GM19463 (cell line): ENCODE results near the gene CTIF.

Experiments used
- ATAC-seq: cut with Tn5 transposase; IDR thresholded peaks from one replicate; pipeline ENCODE4 v1.9.1; 2021; ENCODE audit warnings: mild to moderate bottlenecking, moderate library complexity; ENCODE audit not compliant: unreplicated experiment

Gene CTIF

DNA sequence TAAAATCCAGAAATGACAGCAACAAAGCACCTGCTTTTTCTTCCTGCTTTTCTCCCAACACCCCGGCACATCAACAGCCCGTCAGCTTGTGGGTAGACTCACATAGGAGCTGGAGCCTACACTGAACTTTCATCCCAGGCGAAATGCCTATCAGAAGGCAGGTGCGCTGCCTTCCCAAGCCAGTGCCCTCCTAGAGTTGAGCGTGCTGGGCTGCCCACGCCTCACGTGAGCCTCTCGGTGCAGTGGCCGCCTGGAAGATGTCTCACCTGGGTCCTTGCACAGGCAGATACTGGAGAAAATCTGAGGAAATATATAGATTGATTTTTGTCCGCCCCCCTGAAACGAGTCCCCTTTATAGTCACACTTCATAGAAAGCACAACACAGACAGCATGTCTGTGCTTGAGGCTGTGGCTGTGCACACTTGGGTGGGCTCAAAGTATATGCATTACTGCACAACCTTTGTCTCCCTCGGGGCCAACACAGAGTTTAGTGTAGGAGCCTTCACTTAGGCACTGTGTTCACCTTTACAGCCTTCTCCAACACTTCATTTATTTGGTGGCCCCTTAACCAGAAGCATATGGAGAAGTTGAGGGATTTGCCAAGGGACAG, 299.4 kb downstream of the CTIF start:
- no peak for ATAC-seq

DNA sequence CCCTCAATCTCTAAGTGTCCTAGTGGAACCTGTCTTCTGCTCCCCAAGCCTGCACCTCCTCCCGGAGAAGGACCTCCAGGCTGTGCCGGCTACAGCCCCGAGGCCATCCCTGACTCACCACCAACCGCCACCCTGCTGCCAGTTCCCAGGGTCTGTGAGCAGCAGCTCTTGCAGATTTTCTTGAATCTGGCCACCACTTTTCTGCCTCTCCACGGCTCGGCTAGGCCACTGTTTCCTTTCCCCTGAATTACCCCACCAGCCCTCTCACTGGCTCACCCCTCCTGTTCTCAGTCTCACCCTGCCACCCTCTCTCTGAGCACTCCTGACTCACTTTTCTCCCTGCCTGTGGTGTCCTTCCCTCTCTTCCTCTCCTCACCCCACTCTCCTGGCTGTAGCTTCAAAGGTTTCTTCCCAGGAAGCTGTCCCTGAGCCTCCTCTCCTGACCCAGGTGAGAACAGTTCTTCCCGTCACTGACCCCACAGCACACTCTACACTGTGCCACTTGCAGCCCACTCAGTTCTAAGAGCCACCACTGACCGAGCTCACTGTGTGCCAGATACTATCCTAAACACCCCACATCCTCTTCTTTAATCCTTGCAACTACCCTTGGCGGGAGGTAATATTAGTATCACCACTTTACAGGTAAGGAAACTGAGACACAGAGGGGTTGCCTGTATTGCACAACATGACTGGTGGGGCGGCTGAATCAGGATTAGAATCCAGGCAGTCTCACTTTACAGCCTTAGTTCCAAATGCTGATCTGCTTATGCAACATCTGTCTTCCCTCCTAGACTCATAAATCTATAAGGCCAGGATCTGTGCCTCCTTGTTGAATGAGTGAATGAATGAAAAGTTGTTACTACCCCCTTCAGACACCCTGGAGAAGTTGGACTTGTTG, 300.3 kb downstream of the CTIF start:
- no peak for ATAC-seq

DNA sequence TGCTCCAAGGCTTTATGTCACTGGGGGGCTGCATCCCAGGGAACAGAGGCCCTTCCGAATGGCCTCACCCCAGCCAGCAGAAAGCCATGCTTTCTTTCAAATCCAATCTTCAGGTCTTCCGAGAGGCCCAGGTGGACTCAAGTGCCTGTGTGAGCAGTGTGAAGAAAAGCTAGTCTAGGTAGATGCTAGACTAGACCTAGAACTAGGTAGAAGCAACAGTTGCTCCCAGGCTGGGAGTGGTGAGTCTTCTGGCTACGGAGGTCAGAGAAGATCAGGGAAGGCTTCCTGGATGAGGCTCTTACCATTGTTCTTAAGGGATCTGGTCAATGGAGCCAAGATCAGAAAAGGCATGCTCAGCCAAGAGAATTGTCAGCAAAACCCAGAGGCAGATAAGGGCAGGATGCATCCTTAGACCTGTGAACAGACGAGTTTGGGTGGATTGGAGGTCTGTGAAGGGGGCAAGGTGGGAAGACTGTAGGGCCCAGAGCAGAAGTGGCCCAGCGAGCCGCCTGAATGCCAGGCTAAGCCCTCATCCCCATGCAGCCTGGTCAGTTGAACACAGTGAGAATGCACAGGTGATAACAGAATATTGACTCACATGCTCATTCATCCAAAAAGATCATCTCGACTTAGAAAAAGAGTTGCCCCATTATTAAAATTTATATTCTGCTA, 301.1 kb downstream of the CTIF start:
- ATAC-seq = no peak

DNA sequence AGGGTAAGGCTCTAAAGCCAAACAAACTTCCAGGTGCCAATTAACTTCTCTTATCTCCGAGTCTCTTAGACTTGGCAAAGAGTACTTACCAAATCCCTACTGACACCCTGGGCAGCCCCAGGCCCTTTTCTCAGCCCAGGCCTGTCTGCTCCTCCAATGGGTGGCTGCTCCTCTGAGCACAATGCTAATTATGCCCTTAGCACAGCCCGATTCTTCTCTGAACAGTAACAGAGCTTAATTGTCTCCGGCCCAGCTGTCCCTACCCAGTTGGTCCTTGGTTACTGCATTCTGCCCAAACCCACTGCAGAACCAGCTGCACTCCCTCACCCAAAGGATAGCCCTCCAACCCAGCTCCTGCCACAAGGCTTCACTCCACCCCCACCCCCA, 301.7 kb downstream of the CTIF start:
- ATAC-seq = no peak

DNA sequence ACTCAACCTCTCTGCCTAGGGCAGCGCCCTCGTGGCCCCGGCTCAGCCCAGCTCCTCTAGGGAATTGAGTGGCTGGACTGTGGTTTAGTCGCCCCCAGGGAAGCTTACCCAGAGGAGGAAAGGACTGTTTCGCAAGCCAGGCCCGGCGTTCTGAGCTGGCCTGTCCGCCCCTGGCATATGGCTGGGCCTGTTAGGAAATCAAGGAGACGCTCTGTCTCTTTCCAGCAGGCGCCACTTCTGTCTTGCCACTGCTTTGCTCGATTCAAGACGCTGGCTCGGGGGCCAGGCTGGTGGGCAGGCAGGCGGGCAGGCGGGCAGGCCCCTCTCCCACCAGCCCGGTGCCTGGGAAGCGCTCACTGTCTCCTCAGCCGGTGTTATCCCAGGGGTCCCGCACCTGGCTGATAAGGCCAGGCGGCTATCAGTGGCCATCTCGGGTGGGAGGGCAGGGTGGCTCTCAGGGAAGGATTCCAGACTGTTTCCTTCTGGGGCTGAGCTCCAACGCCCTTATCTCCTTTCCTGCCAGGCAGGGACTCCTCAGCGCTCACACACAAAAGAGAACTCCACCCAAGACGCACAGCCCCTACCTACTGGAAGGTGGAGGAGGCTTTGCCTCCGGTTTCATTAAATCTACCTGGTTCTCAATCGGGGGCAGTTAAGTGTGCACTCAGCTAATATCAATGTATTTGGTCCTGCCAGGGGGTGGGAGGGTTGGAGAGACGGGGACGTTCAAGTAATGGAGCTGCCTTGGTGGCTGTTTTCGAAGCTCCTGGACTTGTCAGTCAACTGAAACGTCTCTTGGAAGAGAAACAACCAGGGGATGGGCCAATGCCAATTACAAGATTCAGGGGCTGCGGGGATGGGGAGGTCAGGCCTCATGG, 302.8 kb downstream of the CTIF start:
- ATAC-seq = no peak

DNA sequence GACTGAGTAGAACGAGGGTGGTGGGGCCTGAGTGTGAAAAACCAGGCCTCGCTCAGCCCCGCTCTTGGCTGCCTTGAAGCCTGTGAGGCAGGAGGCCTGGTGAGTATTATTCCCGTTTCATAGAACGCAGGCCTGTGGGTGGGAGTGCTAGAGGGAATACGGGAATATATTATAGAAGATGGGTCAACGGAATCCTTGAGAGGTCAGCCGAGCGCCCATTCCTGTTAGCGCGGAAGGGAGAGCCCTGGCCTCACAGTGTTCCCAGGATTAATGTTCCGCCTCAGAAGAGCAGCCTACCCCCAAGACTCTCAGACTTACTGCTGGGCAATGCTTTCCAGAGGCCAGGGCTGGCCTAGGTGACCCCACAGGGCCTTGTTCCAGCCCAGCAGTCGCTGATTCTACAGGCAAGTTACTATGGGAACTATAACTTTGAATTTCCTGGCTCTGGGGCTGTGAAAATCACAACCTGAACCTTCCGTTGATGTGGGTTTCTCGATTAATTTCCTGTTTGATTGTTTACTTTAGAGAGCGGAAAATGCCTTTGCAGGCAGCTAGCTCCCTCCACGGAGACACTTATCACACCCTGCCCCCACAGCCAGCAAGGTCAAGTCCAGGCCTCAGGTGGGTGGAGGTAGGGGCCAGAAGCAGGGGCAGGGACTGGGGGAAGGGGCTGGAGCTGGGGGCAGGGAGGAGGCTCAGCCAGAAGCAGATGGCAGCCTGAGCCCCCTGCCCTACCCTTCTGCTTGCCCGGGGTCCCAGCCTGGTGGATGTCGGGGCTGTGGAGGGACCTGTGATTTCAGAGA, 303.6 kb downstream of the CTIF start:
- ATAC-seq = no peak

DNA sequence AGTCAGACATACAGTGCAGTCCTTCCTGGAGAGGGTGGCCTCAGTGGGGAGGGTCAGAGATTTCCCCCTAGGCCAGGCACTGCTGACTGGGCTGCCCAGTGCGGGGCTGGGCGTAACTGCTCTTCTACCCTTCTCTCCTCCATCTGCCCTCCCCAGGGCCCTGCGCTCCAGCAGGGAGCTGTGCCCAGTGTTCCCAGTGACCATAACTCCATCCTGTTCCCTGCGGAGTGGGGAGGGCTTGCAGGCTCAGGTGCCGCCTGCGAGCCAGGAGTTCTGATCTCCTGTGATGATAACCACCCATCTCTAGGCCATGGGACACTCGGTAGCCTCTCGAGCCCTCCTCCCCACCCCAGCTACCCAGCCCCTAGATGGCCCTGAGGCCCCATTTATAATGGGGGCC, 304.3 kb downstream of the CTIF start:
- no peak for ATAC-seq

DNA sequence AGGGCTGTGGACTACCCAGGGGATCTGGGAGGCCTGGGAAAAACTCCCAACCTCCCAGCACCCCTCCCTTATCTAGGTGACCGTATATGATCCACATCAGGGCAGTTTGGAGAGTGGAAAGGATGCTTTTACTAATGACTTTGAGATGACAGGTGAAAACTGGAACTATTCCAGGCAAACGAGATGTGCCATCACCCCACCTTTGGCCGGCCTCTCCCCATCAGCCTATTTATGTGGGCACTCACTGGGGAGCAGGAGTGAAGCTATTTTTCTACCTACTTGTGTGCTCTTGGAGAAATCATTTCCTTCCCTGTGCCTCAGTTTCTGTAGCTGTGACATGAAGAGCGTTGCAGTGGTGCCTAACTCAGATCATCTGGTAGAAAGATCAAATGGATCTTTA, 304.8 kb downstream of the CTIF start:
- no peak for ATAC-seq

DNA sequence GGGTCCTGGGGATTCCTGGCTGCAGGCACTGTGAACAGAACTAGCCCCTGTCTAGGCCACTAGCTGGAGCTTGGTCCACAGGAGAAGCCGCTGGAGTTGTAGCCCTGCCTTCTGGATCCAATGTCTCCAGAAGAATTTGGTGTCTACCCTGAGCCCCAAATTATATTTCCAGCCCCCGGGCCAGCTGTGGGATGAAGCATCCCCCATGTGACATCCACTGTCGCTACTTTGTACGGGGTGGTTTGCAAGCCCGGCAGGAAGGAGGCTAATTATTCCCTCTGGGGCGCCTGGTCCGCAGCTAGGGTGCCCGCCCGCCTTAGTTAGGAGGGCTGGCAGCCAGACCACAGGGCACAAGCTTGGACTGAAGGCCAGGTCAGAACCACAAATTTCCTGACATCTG, 305.4 kb downstream of the CTIF start:
- ATAC-seq = no peak

DNA sequence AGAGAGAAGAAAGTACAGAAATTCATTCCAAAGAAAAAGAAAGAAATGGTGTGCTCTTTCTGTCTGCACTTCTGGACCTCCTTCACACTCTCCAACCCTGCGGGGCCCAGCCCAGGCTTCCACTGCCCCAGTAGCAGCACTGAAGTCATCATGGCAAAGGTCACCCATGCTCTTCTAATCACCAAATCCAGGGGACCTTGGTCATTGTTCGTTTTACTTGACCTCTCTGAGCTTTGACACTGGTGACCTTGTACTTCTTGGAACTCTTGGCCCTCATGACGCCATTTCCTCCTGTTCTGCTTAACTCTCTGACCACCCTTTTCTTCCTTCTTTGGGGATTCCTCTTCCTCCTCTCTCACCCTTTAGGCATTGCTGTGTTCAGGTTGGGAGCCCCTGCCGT, 306.3 kb downstream of the CTIF start:
- no peak for ATAC-seq

DNA sequence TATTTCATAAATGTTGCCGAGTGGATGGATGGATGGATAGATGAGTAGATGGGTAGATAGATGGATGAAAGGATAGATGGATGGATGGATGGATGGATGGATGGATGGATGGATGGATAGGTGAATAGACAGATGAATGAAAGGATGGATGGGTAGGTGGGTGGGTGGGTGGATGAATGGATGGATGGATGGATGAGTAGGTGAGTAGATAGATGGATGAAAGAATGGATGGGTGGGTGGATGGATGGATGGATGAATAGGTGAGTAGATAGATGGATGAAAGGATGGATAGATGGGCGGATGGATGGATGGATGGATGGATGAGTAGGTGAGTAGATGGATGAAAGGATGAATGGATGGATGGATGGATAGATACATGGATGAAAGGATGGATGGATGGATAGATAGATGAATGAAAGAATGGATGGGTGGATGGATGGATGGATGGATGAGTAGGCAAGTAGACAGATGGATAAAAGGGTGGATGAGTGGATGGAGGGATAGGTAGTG, 307.6 kb downstream of the CTIF start:
- no peak for ATAC-seq

DNA sequence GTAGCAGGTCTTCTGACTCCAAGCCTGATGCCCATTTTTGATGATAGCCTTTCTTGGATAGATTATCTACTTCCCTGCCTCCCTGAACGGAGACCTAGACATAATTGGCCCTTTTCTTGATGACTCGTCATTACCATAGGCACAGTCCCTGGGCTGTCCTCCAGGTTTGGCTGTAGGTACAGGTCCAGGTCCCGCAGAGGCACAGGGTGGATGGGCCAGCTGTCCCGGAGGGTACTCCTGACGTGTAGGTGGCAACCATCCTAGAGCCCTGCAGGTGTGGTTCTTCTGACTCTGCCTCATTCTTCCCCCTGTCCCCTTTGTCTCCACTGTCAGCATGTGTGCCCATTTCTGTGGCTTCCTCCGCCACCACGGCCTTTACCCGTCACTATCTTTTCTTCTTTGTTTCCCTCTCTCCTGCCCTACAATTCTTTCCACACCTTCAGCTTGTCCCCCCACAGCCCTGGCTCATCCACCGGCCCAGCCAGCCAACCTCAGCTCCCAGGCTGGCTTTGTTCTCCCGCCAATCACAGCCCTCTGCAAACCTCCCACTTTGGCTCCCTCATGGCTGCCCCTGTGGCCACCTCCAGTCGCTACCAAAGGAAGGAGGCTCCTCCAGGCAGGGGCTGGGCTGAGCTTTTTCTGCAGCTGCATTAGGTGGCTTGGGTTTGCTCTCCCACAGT, 309.1 kb downstream of the CTIF start:
- no peak for ATAC-seq

DNA sequence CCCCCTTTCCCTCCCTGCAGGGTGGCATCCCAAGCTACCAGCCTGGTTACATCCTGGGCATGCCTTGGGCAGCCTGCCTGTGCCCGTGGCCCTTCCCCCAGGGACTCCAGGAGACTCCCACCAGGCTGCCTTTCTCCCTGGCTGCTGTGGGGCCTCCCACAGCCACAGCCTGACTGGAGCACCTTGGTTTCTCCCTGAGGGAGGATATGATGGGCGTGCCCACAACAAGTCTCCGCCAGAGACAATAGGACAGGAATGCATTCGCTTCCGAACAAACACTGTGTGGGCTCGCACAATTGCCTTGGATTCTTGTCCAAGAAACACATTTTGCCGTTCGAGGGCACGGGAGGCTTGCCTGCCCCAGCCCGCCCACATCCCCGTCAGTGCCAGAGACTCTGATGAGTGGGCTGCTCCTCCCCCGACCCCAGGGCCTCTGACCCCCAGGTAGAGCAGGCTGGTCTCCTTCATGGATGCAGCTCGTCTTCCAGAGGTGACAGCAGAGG, 309.9 kb downstream of the CTIF start:
- no peak for ATAC-seq

DNA sequence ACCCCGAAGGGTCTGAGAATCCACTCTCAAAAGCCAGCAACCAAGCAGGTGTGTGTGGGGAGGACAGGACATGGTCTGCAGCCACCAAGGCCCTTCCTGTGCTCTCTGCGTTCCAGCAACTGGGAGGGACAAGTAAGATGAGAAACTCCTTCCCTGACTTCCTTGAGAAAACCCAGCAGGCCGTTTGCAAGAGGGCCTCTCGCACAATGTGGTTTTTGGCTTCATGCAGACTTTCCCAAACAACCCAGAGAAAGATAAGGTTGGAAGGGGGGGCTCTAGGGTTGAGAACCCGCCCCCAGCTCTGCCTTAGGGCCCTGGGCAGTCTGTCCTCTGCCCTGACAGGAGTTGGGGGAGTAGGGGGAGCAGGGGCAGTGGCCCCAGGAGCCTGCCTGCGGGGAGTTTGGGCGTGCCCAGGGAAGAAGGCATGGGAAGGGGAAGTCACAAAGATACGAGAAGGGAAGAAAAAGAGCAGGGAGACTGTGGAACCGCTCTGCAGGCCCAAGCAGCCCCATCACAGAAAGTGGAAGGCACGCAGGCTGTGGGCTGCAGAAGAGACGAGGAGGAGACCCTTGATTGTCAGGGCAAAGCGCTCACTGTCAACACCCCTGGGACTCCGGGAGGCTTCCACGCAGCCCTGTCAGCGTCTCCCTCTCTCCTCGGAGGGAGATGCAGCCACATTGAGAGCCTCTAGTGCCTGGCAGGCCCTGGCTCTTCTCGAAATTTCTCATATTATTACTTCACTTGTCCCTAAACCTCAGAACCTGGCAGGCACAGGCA, 312.2 kb downstream of the CTIF start:
- no peak for ATAC-seq

DNA sequence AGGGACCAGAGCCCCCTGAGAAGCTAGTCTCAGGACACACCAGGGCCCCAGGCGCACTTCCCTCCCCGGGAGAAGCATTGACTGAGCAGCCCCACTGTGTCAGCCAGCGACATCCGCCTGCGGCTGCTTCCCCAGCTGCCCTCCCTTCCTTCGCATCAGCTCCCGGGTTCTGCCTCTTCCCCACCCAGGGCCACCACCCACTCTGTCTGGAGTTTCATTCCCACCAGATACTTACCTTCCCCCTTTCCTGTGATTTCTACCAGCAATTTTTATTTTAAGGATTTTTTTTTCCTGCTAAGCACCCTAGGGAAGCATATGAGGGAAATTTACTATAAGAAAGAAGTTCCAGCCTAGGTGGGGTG, 312.7 kb downstream of the CTIF start:
- ATAC-seq = no peak

DNA sequence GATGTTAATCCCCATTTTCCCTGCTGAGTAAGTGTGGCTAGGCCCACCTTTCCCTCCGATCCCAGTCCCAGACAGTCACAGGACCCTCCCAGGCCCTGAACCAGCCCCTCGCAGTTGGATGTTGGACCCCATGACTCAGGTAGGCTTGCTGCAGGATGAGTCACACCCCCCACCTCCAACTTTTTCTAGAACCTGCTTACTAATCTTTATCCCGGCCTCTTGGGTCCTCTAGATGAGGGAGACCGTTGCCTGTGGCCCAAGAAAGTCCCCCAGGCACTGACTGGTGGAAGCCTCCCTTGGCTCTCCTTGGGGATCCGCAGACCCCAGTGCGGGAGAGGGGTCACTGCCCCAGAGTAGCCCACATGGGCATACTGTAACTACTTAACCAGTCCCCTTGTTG, 313.5 kb downstream of the CTIF start:
- no peak for ATAC-seq

DNA sequence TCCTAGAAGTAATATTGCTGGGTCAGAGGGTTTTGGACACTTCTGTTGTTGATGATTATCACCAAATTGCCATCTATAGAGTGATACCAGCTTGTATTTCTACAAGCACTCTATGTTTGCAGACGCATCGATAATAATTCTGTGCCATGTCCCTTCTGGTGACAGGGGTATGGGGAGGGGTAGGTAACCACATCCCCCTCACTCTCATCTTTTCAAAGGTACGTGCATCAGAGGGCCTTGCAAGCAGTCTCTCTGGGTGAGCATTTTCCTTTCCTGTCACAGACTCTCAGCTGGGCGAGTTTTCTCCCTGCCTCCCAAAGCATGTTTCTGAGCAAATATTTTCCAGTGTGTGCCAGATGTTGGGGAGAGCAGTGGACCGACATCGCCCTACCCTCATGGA, 314.0 kb downstream of the CTIF start:
- ATAC-seq = no peak

DNA sequence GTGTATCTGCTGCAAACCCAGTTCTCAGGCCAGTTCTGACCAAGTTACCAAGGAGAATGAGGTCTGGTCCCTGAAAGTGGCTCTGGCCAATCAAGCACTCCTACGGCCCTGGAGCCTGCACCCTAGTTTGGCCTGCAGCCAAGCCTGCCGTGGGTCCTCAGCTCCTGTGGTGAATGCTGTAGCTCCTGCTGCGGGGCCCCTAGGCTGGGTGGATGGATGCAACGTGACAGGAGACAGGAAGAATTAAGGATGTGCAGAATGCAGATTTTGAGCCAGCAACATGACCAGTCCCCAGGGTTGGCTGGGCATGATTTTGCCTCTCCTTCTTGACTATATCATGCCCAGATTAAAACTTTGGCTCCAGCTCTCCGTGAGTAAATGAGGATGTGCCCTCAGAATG, 314.8 kb downstream of the CTIF start:
- no peak for ATAC-seq

DNA sequence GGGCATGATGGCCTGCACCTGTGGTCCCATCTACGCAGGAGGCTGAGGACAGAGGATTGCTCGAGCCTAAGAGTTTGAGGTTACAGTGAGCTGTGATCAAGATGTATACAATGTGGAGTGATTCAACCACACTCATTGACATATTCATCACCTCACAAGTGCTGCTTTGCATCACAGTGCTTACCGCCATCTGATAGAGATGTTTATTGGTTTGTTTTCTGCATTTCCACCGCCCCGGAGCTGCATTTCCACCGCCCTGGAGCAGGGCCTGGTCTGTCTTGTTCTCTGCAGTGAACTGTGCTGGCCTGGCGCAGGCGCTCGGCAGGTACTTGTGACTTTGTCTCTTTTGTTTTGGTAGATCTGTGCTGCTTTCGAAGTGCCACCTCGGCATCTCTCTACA, 315.9 kb downstream of the CTIF start:
- ATAC-seq = no peak
